ENCODE results near the gene PSMB7.

DNA sequence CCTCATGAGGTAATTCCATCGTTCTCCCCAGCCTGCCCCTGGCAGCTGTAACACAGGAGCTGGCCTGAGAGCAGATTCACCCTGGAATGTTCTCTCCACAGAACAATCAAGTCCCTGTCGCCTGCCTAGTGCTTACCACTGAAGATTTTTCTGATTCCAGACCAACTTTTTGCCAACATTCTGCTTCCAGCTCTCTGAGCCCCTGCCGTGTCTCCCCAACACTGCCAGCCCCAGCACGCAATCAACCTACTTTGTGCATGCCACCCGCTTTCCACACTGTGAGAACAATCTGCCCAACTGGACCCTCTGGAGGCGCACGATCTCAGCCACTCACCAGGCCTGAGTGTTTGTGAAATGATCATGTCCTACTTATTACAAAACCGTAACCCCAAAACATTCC is 62.6 kb downstream of the PSMB7 start:
- TF ChIP-seq, protein P1, sequence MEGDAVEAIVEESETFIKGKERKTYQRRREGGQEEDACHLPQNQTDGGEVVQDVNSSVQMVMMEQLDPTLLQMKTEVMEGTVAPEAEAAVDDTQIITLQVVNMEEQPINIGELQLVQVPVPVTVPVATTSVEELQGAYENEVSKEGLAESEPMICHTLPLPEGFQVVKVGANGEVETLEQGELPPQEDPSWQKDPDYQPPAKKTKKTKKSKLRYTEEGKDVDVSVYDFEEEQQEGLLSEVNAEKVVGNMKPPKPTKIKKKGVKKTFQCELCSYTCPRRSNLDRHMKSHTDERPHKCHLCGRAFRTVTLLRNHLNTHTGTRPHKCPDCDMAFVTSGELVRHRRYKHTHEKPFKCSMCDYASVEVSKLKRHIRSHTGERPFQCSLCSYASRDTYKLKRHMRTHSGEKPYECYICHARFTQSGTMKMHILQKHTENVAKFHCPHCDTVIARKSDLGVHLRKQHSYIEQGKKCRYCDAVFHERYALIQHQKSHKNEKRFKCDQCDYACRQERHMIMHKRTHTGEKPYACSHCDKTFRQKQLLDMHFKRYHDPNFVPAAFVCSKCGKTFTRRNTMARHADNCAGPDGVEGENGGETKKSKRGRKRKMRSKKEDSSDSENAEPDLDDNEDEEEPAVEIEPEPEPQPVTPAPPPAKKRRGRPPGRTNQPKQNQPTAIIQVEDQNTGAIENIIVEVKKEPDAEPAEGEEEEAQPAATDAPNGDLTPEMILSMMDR (IDR thresholded peaks at IDR 0.05) = no peak
- no peak for TF ChIP-seq POLR2A (IDR thresholded peaks at IDR 0.05)
